CD4-positive, alpha-beta T cell treated with Interleukin-2 at 100 ng/mL for 4 hours (primary cell): ENCODE results near the gene TTC33.
"Not testable (repeated sequence)": the region's sequence is repeated elsewhere in the genome, so short reads cannot be mapped to it uniquely, and the experiment has no call there.

ENCODE experiments used
- DNase-seq: peaks from one replicate; pipeline ENCODE4 v3.0.0-alpha.2; 2020; ENCODE audit warnings: low spot score

The TTC33 gene

DNA sequence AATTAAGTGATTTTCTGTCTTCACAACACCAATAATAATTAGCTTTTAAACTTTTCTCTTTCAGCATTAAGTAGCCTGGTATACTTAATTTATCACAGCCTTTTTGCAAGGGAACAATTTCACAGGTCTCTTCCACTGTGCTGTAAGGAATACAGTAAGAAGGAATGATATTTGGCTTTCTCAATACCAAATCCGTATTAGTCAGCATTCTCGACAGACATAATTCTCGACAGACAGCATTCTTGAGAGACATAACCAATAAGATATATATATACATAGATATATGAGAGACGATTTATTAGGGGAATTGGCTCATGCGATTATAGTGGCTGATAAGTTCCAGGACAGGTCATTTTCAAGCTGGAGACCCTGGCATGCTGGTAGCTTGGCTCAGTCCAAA is 24.4 kb upstream of the TTC33 start:
- no peak for DNase-seq

- DNase-seq: no peak
These were observed 23.8 kb upstream of the TTC33 start for GRCh38 chr5:40779561-40779960.

- DNase-seq: no peak
These were observed 22.4 kb upstream of the TTC33 start for GRCh38 chr5:40778133-40778532.

DNA sequence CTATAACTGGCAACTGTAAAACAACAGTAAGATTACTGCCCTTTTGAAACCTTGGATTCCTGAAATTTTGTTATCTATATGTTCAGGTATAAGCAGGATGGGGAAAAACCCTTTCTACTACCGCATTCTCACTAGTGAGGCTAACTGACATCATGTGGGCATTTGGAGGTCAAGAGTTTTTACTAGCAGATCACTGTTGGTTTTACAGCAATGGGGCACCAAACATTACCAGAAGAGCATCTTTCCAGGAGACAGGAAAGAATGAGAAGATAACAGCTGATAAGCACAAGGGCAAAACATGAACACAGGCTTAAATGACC is 20.9 kb upstream of the TTC33 start:
- DNase-seq: no peak

- DNase-seq: no peak
These were observed 20.3 kb upstream of the TTC33 start for GRCh38 chr5:40775846-40776657.

GRCh38 chr5:40775085-40775845 is 19.5 kb upstream of the TTC33 start:
- no peak for DNase-seq

DNA sequence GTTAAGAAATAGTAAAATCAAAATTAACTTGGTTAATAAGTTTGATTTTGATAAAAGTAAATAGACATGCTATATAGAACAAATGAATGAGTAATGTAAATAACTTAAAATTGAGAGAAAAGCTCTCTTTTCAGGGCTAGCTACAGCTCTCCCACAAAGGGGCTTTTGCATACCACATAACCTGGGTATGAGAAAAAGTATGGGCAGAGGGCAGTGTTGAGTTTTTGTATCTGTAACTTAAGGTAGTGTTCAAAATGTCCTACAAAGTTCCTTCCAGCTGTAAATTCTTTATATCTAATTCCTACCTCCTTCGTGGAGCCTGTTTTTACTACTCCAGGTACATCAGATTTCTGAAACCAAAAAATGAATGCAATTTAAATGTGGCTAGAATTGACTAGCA is 18.9 kb upstream of the TTC33 start:
- DNase-seq: no peak

DNA sequence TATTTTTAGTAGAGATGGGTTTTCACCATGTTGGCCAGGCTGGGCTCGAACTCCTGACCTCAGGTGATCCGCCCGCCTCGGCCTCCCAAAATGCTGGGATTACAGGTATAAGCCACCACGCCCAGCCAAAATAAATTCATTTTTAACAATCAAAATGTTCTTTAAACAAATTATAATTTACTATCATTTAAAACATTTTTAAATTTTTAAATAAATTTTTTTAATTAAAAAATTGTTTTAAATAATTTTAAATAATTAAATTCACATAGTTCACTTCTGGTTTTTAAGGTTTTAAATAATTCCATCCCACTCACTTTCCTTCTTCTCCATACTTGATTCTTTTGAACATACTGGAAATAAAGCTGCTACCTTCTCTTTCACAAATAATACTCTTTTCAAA is 15.0 kb upstream of the TTC33 start:
- no peak for DNase-seq

DNA sequence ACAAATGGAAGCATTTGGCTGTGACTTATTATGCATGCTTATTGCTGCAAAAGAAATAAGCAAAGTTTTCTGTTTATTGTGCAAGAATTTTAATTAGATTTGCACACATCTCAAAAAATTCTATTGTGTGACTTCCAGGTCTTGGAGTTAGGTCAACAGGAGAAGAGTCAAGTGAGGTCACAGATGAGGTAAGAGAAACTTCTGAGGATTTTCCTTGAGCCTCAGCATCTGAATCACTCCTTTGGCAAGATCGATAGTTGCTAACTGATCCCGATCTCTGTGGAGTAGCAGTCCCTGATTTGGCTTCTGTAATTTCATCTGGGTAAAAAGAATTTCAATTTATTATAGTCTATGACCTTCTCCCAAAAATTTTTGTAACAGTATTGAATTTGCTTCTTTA is 6.9 kb upstream of the TTC33 start:
- DNase-seq: no peak

GRCh38 chr5:40757400-40757799 is 1.6 kb upstream of the TTC33 start:
- no peak for DNase-seq

DNA sequence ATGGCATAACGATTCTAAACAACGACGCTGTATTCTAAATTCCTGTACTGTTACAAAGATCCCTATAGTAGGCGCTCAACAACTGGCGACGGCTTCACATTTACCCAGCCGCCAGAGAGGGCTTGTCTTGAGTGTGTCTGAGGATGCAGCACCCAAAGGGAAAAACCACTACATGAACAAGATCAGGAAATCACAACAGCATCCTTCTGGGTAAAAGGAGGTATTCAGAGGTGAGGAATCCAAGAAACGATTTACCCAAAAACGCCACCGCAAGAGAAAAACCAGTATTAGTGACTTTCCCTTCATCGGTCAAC is 711 bp downstream of the TTC33 start:
- peak; percentile 73 for DNase-seq

- DNase-seq: peak; percentile 42
These were observed 1.2 kb downstream of the TTC33 start for GRCh38 chr5:40754381-40755092.

DNA sequence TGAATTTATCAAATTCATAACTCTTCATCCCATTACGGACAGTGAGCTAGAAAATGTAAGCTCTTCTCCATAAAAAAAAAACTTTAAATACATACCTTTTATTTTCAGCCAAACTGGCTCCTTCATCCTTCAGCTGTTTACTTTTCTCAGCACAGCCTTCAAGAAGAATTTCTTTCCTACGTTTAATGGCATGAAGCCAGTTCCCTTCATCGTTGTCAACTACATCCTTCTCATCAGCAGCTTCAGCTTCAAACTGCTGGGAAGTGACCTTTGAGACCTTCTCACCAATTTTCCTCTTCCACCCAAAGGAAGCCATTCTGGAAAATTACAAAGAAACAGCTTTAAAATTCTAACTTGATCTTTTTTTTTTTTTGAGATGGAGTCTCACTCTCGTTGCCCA is 9.1 kb downstream of the TTC33 start:
- DNase-seq: no peak

DNA sequence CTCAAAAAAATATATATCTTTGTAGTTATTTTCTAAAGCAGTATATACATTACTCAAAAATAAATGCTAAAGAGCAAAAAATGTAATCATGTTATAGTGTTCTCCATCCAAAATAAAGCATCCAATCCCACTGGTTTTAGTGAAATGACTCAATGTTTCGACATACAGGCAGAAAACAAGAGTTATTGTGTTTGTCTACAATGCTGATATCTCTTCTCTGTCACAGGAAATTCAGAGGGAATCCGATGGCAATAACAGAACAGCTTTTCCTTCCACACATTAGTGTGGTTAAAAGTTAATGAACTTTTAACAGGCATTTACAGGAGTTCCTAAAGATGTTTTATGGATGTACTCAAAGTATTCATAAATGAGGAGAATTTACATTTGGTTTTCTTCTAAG is 12.0 kb downstream of the TTC33 start:
- DNase-seq: no peak

GRCh38 chr5:40738502-40738901 is 17.3 kb downstream of the TTC33 start:
- no peak for DNase-seq

DNA sequence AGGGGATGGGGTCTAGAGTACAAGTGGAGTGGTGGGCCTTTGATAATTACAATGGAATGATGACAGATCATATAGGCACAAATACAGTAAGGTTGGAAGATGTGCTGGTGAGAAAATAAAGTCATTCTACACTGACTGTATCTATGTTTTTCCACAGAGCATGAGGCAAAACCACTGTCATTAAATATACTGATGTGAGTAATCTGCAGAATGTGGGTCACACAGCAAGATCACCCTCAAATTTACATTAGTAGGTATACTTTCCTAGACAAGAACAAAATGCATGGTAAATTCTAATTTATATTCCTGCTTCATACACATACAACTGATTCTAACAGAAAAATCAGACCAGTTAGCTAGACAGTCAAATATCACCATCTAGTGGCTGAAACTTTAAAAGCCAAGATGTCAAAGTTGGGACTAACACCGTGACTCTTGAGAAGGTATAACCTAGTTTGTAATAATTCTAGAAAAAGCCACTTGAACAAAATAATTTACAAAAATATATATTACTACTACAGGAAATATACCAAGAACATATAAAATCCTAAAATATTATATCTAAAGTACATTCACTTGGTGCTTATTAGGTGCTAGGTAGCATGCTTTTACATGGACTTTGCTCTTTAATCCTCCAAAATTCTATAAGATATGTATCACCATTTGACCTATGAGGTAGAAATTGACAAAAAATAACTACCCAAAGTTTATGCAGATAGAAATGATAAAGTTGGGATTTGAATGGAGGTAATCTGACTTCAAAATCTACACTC is 19.5 kb downstream of the TTC33 start:
- peak; percentile 75 for DNase-seq

DNA sequence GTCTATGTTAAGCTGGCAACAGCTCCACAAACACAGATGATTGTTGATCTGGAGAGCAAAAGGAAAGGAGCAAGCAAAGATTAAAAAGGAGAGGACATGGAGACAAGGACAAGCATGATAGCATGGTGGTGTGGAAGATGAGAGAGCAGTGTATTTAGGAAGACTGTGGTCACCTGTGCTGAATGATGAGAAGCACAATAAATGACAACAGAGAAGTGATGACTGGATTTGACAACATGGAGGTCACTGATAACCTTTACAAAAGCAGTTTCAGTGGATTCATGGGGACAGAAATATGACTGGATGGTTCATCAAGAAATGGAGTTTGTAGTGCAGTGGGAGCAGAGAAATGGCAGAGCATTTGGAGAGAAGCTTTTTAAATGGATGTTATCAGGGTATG is 20.2 kb downstream of the TTC33 start:
- no peak for DNase-seq

GRCh38 chr5:40734986-40735385 is 20.8 kb downstream of the TTC33 start:
- no peak for DNase-seq

- no peak for DNase-seq
These were observed 21.7 kb downstream of the TTC33 start for GRCh38 chr5:40733879-40734563.

DNA sequence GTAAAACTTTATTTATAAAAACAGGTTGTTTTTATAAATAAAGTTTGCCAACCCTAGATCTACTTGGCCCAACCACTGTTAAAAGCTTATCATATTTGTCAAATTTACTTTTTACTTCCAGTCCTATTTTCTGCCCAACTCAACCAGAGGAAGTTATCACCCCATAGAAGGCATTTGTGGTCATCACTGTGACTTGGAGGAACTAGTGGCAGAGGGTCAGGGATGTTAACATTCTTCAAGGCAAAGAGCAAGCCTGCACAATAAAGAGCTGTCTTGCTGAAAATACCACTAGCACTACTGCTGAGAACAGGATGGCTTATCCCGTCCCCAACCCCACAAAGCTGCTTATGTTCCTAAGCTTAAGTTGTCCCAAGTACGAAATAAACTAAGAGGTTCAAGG is 22.3 kb downstream of the TTC33 start:
- no peak for DNase-seq

DNA sequence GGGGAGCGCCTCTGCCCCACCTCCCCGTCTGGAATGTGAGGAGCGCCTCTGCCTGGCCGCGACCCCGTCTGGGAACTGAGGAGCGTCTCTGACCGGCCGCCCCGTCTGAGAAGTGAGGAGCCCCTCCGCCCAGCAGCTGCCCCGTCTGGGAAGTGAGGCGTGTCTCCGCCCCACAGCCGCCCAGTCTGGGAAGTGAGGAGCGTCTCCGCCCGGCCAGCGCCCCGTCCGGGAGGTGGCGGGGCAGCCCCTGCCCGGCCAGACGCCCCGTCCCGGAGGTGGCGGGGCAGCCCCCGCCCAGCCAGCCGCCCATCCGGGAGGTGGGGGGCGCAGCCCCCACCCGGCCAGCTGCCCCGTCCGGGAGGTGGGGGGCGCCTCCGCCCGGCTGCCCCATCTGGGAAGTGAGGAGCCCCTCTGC is 33.3 kb downstream of the TTC33 start:
- not testable (repeated sequence) for DNase-seq

DNA sequence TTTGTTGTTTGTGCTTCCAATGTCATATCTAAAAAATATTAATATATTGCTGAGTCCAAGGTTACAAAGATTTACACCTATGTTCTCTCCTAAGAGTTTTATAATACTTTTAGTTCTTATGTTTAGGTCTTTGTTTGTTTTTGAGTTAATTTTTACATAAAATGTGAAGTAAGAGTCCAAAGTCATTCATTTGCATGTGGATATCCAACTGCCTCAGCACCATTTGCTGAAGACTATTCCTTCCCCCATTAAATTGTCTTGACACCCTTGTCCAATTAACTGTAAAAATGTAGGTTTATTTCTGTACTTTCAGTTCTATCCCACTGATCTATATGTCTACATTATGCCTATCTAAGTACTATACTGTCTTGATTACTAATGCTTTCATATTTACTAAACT is 35.7 kb downstream of the TTC33 start:
- DNase-seq: no peak
